Astrocyte (in vitro differentiated cells and primary cell): Measurements from ENCODE around the gene TLR2. TPM values are rescaled to one million over a fixed set of nuclear protein-coding genes. Genes with fewer than 3 reads are reported as not detected.

Experiments
- DNase-seq: peaks from one replicate; pipeline ENCODE4 v3.0.0-alpha.2; 2010; ENCODE audit warnings: low read depth
- FAIRE-seq: peaks from 2 replicates; lab custom pipeline; 2011; peaks lifted over from hg19 to GRCh38; lab: Jason Lieb, UNC
- H2AFZ ChIP-seq: 2 replicates; pipeline ENCODE4 v1.6.0; 2012; ENCODE audit warnings: low read depth, low read length, inconsistent platforms
- H3K27ac ChIP-seq: 2 replicates; pipeline ENCODE4 v1.5.1; 2011; ENCODE audit warnings: low read depth, low read length, inconsistent platforms
- H3K27me3 ChIP-seq: 2 replicates; pipeline ENCODE4 v1.6.0; 2011; ENCODE audit warnings: low read length, inconsistent platforms; ENCODE audit not compliant: insufficient read depth
- H3K36me3 ChIP-seq: 2 replicates; pipeline ENCODE4 v1.5.1; 2011; ENCODE audit warnings: low read length, inconsistent platforms; ENCODE audit not compliant: insufficient read depth
- H3K4me1 ChIP-seq: 2 replicates; pipeline ENCODE4 v1.5.1; 2011; ENCODE audit warnings: low read length, inconsistent platforms; ENCODE audit not compliant: insufficient read depth
- H3K4me2 ChIP-seq: 2 replicates; pipeline ENCODE4 v1.6.0; 2012; ENCODE audit warnings: low read length, inconsistent platforms
- H3K4me3 ChIP-seq: 2 replicates; pipeline ENCODE4 v1.5.1; 2011; ENCODE audit warnings: low read depth, mild to moderate bottlenecking, low read length, inconsistent platforms; ENCODE audit not compliant: insufficient read depth
- H3K79me2 ChIP-seq: 2 replicates; pipeline ENCODE4 v1.6.0; 2012; ENCODE audit warnings: mild to moderate bottlenecking, low read length, inconsistent platforms; ENCODE audit not compliant: insufficient read depth
- H3K9ac ChIP-seq: 2 replicates; pipeline ENCODE4 v1.6.0; 2012; ENCODE audit warnings: mild to moderate bottlenecking, low read length, inconsistent platforms
- H3K9me3 ChIP-seq: 2 replicates; pipeline ENCODE4 v1.5.1; 2012; ENCODE audit warnings: low read depth, mild to moderate bottlenecking, low read length, inconsistent platforms; ENCODE audit not compliant: insufficient read depth
- H4K20me1 ChIP-seq: 2 replicates; pipeline ENCODE4 v1.6.0; 2012; ENCODE audit warnings: low read length, inconsistent platforms; ENCODE audit not compliant: insufficient read depth
- H3K27ac Mint-ChIP-seq: one replicate; pipeline ENCODE4 v1.8.0; 2021; ENCODE audit warnings: mild to moderate bottlenecking, mixed read lengths; ENCODE audit not compliant: unreplicated experiment
- H3K27me3 Mint-ChIP-seq: one replicate; pipeline ENCODE4 v1.8.0; 2021; ENCODE audit warnings: low read depth, mixed read lengths; ENCODE audit not compliant: unreplicated experiment
- H3K36me3 Mint-ChIP-seq: one replicate; pipeline ENCODE4 v1.8.0; 2021; ENCODE audit warnings: low read depth, mixed read lengths; ENCODE audit not compliant: unreplicated experiment
- H3K4me1 Mint-ChIP-seq: one replicate; pipeline ENCODE4 v1.8.0; 2021; ENCODE audit warnings: low read depth, mixed read lengths; ENCODE audit not compliant: unreplicated experiment
- H3K4me3 Mint-ChIP-seq: one replicate; pipeline ENCODE4 v1.8.0; 2021; ENCODE audit warnings: mild to moderate bottlenecking, moderate library complexity, mixed read lengths; ENCODE audit not compliant: unreplicated experiment
- H3K9me3 Mint-ChIP-seq: one replicate; pipeline ENCODE4 v1.8.0; 2021; ENCODE audit warnings: mild to moderate bottlenecking, mixed read lengths; ENCODE audit not compliant: unreplicated experiment
- EZH2 ChIP-seq: IDR thresholded peaks from 2 replicates; pipeline ENCODE4 v1.6.1; 2012; ENCODE audit warnings: mild to moderate bottlenecking, low read length, inconsistent platforms; ENCODE audit not compliant: insufficient read depth
- total RNA-seq: library from RNA; stranded (reverse); gene quantifications from 2 replicates; pipeline ENCODE4 v1.2.1, GENCODE V29; 2021
- TF ChIP-seq, protein P1 (sequence below): IDR thresholded peaks from 2 replicates; pipeline ENCODE4 v1.5.1; 2011; ENCODE audit warnings: low read depth, mild to moderate bottlenecking, inconsistent platforms, low read length, moderate library complexity; ENCODE audit not compliant: insufficient read depth

Gene TLR2
- total RNA-seq, 1 donor from 2014 or later = 0.79 TPM

DNA sequence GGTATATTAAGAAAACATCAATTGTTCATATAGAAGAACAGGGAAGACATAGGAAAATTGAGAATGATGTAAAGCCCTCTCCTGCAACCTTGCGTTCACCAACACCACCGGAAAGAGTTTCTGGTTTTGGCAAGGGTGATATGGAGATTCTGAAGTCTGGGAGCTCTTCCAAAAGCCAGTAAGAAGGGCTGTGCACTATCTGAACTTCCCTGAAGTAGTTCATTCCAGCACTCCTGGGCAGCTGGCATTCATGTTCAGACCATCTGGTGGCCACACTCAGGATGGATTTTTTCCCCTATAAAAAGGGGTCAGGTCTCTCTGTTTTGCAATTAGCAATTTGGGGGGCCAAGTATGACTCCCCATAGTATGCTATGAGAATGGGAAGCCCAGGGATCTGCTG is 15.4 kb upstream of the TLR2 start:
- Histone ChIP-seq H4K20me1 (no peaks in the 10 kb centered on the region), H3K4me2 (no peak overlapping the region), H3K9ac (no peak overlapping the region), H3K27ac (no peak overlapping the region), H3K79me2 (no peaks in the 10 kb centered on the region), H3K4me3 (no peak overlapping the region), H3K27me3 (no peaks in the 10 kb centered on the region), H3K9me3 (no peaks in the 10 kb centered on the region), H2AFZ (no peak overlapping the region), H3K4me1 (no peaks in the 10 kb centered on the region), H3K36me3 (no peaks in the 10 kb centered on the region)
- no peak overlapping the region for H3K27ac Mint-ChIP-seq
- TF ChIP-seq, protein P1, sequence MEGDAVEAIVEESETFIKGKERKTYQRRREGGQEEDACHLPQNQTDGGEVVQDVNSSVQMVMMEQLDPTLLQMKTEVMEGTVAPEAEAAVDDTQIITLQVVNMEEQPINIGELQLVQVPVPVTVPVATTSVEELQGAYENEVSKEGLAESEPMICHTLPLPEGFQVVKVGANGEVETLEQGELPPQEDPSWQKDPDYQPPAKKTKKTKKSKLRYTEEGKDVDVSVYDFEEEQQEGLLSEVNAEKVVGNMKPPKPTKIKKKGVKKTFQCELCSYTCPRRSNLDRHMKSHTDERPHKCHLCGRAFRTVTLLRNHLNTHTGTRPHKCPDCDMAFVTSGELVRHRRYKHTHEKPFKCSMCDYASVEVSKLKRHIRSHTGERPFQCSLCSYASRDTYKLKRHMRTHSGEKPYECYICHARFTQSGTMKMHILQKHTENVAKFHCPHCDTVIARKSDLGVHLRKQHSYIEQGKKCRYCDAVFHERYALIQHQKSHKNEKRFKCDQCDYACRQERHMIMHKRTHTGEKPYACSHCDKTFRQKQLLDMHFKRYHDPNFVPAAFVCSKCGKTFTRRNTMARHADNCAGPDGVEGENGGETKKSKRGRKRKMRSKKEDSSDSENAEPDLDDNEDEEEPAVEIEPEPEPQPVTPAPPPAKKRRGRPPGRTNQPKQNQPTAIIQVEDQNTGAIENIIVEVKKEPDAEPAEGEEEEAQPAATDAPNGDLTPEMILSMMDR = no peak
- TF ChIP-seq EZH2 = no peak
- FAIRE-seq (no peak), DNase-seq (peak; percentile 43)
- H3K4me1 Mint-ChIP-seq = no peaks in the 10 kb centered on the region
- H3K9me3 Mint-ChIP-seq = peaks cover 9% of the 10 kb centered on the region
- no peak overlapping the region for H3K4me3 Mint-ChIP-seq
- no peaks in the 10 kb centered on the region for H3K36me3 Mint-ChIP-seq
- H3K27me3 Mint-ChIP-seq = peaks cover 11% of the 10 kb centered on the region

DNA sequence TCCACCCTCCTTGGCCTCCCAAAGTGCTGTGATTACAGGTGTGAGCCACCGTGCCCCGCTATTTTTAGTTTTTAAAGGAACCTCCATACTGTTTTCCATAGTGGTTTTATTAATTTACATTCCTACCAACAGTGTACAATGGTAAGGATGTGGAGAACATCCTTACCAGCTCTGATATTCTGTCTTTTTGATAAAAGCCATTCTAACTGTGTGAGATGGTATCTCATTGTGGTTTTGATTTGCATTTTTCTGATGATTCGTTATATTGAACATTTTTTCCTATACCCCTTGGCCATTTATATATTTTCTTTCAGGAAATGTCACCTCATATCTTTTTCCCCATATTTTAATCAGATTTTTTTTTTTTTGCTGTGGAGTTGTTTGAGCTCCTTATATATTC is 14.2 kb upstream of the TLR2 start:
- H3K4me3 Mint-ChIP-seq = no peak overlapping the region
- H2AFZ ChIP-seq = no peak overlapping the region
- no peaks in the 10 kb centered on the region for H3K36me3 ChIP-seq
- H3K79me2 ChIP-seq = no peaks in the 10 kb centered on the region
- FAIRE-seq = no peak
- H3K9me3 ChIP-seq = no peaks in the 10 kb centered on the region
- TF ChIP-seq EZH2 = no peak
- TF ChIP-seq, protein P1 = no peak
- H3K9me3 Mint-ChIP-seq = peaks cover 9% of the 10 kb centered on the region
- no peak overlapping the region for H3K9ac ChIP-seq
- no peak for DNase-seq
- H3K27me3 ChIP-seq = no peaks in the 10 kb centered on the region
- H4K20me1 ChIP-seq = no peaks in the 10 kb centered on the region
- peaks cover 10% of the 10 kb centered on the region for H3K27me3 Mint-ChIP-seq
- H3K27ac Mint-ChIP-seq = no peak overlapping the region
- H3K4me1 Mint-ChIP-seq = no peaks in the 10 kb centered on the region
- H3K27ac ChIP-seq = no peak overlapping the region
- H3K36me3 Mint-ChIP-seq = no peaks in the 10 kb centered on the region
- no peak overlapping the region for H3K4me3 ChIP-seq
- H3K4me2 ChIP-seq = no peak overlapping the region
- no peaks in the 10 kb centered on the region for H3K4me1 ChIP-seq

DNA sequence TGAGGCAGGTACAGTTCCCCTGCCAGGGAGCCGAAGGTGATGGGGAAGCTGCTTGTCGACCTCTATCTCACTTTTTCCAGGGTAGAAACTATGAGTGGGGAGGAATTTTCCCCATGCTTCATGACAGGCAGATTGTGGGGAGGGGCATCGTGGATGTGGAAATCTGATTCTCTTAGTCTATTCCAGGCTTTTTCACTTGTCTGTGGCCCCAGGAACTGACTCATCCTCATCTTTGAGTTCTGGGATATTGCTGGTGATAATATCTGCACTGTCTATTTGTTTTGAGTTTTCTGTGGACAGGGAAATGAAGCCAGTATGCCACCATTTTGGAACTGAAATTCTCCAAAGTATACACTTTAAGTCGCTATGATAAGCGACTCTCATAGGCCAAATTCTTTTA is 7.6 kb upstream of the TLR2 start:
- Histone ChIP-seq H3K27me3 (peaks cover 19% of the 10 kb centered on the region), H3K4me1 (peaks cover 10% of the 10 kb centered on the region), H4K20me1 (no peaks in the 10 kb centered on the region), H3K4me3 (no peak overlapping the region), H3K79me2 (no peaks in the 10 kb centered on the region), H3K4me2 (peak overlapping the region; percentile 44), H3K9me3 (no peaks in the 10 kb centered on the region), H3K9ac (no peak overlapping the region), H2AFZ (no peak overlapping the region), H3K27ac (peak overlapping the region; percentile 61), H3K36me3 (no peaks in the 10 kb centered on the region)
- TF ChIP-seq, protein P1 = no peak
- TF ChIP-seq EZH2 = no peak
- peaks cover 9% of the 10 kb centered on the region for H3K4me1 Mint-ChIP-seq
- FAIRE-seq (no peak), DNase-seq (peak; percentile 41)
- H3K36me3 Mint-ChIP-seq = no peaks in the 10 kb centered on the region
- peak overlapping the region; percentile 16 for H3K27ac Mint-ChIP-seq
- H3K27me3 Mint-ChIP-seq = no peaks in the 10 kb centered on the region
- H3K4me3 Mint-ChIP-seq = no peak overlapping the region
- H3K9me3 Mint-ChIP-seq = peaks cover 4% of the 10 kb centered on the region
